Activated gamma-delta T cell treated with Interleukin-2 at 50 U/mL for 16 hours (primary cell): Measurements from ENCODE around the gene PDX1.

ENCODE experiments used
- DNase-seq: peaks from one replicate; pipeline ENCODE4 v3.0.0-alpha.2; 2020

The PDX1 gene

DNA sequence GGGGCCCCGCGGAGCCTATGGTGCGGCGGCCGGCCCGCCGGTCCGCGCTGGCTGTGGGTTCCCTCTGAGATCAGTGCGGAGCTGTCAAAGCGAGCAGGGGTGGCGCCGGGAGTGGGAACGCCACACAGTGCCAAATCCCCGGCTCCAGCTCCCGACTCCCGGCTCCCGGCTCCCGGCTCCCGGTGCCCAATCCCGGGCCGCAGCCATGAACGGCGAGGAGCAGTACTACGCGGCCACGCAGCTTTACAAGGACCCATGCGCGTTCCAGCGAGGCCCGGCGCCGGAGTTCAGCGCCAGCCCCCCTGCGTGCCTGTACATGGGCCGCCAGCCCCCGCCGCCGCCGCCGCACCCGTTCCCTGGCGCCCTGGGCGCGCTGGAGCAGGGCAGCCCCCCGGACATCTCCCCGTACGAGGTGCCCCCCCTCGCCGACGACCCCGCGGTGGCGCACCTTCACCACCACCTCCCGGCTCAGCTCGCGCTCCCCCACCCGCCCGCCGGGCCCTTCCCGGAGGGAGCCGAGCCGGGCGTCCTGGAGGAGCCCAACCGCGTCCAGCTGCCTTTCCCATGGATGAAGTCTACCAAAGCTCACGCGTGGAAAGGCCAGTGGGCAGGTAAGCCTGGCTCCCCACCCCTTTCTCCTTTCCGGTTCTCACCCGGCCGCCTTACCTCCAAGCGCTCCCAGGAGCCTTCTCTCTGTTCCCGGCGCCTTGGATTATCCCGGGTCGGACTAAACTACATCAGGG, at the start of gene PDX1:
TSS of gene PDX1 (plus strand) at position 67 of the 743 bp plus-strand sequence. CDS start at position 206, 139 bp downstream.
- no peak for DNase-seq

DNA sequence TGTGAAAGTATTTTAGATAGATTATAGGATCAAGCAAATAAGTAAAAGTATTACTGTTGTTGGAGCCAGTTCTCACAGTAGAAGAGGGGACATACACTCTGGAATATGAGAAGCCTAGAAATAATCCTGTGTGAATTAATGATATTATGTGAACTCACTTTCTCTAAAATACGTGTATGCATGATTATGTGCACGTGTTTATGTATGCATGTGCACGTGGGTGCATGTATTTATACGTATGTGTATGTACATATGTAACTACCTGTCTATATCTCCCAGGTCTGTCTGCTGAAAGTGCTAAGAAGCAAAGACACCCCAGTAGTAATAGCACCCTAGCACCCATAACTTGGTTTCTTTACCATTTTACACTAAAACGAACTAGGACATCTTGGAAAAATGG, 41.5 kb upstream of the PDX1 start:
- no peak for DNase-seq

DNA sequence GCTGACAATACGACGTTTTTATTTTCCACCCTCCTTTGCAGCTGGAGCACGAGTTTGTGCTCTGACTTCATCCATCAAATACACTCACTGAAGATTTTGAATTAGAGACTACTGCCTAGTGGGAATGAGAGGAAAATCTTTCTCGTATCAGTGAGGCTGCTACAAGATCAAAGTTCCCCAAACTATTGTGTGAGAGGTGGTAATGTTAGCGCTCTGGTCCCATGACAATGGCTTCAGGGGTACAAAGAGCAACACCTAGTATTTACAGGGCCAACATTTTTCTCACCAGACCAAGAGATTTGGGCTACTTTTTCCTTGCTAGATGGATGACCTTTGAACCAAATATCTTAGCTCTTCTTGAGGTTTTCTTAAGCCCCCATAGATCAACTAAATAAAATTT, 30.3 kb upstream of the PDX1 start:
- no peak for DNase-seq

DNA sequence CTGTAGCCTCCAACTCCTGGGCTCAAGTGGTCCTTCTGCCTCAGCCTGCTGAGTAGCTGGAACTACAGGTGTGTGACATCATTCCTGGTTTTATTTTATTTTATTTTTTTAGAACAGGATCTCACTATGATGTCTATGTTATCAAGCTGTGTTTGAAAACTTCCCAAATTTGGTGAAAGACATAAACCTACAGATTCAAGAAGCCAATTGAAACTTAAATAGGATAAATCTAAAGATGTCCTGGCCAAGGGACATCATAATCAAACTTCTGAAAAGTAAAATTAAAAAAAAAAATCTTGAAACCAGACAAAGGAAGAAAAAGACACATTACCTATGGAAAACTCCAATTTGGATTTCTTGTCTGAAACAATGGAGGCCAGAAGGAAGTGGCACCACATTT, 23.1 kb upstream of the PDX1 start:
- DNase-seq = no peak

DNA sequence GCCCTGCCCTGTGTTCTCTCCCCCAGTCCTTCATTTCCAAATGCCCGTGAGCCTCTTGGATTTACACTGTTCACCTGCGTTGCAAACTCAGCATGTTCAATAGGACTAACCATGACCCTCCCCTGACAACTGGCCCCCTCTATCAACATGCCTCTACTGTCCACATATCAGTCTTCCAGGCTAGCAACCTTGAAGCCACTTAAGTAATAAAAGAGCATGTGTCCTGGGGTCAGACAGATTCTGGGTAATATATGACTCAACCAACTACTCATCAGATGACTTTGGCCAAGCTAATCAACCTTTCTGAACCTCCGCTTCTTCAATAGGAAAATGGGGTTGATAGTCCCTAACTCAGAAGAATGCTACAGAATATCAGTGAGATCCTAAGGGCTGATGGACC, 15.1 kb upstream of the PDX1 start:
- DNase-seq = no peak

DNA sequence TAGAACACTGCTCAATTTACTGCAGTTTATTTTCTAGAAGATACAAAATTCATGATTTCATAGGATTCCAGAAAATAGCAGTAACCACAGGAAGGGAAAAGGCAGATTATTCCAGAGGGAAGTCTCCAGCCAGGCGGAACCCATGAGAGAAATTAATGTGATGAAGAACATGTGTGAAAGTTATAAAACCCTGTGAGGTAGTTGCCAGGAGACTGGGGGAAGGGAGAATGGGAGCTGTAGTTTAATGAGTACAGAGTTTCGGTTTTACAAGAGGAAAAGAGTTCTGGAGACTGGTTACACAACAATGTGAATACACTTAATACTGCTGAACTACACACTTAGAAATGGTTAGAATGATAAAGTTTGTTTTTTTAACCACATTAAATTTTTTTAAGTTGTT, 14.2 kb upstream of the PDX1 start:
- no peak for DNase-seq

DNA sequence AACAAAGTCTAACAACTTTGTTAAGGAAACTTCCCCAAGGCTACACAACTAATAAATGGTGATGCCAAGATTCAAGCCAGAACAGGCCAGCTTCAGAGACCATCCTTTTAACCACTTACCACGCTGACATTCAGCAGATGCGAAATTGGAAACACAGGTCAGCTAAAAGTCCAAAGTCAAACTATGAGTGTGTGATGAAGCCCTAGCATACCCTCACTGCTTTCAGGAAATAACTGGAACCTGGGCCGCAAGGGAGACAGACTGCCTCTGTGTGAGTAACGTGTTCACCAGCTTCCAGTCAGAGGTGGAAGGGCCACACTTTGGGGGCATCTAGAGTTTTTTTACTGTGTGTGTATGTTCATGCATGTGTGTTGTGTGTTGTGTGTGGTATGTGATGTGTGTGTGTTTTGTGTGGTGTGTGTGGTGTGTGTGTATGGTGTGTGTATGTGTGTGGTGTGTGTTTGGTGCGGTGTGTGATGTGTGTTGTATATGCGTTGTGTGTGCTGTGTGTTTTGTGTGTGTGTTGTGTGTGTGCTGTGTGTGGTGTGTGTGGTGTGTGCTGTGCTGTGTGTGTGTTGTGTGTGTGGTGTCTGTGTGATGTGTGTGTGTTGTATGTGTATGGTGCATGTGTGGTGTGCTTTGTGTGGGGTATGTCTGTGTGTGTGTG, 12.5 kb upstream of the PDX1 start:
- DNase-seq = no peak

DNA sequence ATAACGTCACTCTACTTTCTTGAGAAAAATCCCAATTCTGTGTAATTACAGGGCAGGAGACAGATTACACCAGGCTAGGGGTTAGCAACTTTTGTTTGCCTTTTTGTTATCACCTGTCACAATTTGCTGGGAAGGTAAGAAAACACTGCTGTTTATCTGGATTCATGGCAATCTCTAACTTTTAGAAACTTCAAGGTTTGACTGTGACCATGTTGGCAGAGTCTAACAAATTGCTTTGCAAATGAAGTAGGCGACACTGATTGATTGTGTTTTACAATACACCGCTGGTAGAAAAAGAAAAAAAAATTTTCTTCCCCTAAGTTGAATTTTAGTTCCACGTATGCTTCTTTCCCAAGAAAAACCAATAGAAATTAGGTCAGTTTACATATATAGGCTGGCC, 10.4 kb upstream of the PDX1 start:
- no peak for DNase-seq

DNA sequence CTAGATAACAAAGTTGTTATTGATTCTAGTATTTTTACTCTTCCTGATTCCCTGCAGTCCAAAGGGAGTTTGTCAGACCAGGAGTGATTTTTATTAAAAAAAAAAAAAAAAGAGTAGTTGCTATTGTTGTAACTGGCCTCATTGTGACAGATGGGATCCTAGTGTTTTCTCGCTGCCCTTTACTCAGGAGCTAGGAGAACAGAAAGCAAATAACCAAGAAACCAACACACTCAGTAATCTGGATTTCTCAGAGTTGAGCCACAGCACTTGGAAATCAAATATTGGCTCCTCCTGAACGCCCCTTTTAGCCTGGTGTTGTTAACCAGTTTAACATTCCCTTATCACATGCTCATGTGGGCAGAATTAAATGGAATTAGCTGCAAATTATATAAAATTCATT, 8.3 kb upstream of the PDX1 start:
- DNase-seq = no peak

DNA sequence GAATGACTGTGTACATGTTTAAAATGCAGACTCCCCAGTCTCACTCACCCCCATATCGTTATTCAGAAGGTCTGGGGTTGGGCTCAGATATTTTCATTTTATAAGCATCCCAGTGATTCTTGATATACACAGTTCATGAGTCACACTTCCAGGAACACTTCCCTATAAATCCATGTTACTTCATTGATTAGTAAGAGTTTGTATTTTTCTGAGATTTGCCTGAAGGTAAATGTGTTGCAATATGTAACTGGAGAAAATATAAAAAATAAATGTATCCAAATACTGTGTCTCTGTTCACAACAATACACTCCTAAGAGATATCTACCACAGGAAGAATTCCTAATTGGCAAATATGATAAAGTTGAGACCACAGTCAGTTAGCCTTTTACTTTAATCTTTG, 6.6 kb upstream of the PDX1 start:
- no peak for DNase-seq

DNA sequence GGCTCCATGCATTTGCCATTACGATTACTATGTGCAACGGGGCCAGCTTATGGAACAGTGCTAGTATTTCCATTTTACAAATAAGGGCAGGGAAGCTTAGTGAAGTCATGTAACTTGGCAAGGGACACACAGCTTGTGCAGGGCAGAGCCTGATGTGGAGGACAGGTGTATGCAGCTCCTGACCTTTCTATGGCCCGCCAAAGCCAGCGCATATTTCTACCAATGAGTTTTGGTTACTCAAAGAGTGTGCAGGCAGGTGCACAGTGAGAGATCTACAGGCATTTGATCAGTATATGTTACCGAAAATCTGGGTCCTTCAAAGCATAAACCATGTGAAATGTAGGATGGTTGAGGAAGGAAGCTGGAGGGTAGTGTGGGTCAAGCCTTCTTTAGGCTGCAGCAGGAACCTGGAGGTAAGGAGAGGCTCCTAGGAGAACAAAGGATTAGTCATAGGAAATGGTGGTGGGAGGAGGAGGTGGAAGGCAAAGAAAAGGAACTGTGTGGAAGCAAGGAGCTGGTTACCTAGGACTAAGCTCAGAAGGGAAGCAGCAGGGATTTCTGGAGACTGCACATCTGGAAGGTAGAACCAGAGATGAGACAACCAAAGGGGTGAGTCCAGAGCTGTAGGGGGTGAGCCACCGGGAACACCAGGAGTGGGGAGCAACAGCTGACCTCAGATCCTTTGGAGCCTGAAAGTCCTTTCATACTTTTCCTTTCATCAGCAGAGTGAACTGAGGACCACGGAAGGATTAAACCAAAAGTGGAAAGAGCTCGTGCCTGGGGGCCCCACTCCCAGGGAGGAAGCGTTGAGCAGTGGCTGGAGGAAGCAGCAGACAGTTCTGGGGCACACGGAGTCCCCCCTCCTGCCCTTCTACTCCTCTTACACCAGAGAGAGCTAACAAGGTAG, 4.2 kb upstream of the PDX1 start:
- DNase-seq = no peak

DNA sequence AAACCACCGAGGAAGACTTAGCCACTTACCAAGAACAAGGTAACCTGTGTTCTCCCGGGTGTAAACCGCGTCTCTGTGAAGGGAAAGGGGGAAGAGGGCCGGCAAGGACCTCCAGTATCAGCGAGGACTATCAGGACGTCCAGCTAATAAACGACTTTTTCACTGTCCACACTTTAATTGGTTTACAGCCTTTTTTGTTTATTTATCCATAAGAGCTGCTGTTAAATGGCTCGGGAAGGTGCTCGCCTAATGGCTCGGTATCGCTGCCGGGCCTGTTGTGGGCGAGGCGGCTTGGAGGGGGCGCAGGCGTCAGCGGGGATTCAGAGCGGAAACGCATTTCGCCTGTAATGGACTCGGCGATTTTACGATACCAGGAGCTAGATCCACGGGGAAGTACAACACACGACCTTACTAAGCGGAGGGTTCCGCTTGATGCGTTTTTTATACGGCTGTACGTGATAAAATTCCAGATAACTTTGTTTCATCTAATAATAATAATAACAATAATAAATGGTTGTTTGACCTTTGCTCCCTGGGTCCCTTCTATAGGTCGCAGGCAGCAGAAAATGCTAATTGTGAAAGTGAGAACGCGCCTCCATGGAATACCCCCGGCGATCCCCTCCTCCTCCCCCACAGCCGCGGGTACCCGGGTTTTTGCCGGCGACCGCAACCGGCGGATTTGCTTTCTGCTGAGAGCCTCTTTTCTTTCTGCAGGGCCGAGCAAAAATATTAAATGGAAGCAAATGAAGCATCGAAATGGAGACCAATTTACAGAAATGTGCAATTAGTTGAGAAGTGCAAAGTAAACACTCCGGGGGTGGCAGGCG, 2.5 kb upstream of the PDX1 start:
- DNase-seq = no peak

DNA sequence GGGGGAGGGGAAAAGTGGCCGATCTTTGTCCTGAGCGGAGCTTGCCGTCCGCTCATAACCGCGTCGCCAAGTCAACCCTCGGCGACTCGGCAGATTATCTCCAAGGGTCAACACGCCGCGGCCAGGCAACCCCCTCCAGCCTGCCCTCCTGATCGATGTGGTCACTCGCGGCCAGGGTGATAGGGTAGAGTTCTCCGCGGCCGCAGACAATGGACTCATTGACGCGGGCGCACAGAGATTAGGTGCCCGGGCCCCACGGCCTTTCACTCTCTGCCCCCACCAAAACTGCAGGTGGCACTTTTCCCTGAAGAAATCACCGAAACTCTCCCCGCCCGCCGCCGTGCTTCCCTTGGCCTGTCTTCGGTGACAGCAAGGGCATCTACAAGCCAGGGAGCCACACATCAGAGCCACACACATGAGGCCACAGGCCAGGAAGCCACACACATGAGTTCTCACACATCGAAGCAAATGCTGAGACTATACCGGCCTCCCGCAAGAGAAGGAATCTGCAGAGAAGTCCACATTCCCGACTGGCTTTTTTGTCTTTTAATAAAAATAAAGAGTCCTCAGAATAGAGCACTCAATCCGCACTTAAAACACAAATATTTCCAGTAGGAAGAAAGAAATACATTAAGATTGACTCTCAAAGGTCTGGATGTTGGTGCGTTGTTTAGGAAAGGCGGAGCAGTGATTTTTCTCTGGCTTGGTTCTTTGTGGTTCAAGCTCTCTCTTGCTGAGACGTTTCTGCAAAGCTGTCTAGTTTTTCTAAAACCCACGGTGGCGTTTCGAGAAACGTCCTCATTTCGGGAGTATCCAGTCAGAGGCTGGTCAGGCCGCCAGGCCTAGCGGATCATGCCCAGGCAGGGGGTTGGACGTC, 1.5 kb upstream of the PDX1 start:
- no peak for DNase-seq

DNA sequence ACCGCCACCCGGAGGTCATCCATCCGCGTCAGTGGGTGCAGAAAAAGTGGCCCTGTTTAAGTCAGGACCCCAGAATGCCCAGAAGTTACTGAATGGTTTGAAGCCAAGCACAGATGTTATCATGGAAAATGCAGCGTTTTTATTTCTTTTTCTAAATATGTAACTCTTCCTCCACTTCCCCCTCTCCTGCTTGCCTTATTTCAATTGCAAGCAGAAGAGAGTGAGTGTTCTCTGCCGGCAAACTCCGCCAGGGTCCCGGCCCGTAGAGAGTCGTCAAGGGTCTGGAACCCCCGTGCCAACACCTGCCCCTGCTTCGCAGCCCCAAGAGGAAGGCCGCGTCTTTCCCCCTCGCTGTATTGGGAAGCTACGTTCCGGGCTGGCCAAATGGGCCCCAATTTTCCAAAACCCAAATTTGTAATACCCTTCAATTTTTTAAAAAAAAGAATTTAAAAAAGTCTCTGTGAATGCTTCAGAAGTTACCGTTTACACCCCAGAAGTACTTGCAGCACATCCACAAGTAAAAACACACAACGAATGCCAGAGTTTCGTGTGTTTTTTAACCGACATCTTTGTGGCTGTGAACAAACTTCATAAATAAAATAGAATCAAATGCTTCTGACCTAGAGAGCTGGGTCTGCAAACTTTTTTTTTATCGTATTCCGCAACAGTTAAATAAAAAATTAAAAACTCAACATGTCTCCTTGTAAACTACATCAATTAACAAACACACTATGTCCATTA, 712 bp upstream of the PDX1 start:
- no peak for DNase-seq

DNA sequence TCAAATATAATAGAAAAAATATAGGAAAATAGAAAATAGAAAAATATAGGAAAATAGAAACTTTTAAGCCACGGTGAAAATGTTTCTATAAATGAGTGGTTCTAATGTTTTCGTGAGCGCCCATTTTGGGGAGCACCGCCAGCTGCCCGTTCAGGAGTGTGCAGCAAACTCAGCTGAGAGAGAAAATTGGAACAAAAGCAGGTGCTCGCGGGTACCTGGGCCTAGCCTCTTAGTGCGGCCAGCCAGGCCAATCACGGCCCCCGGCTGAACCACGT, 204 bp upstream of the PDX1 start:
- DNase-seq = no peak

DNA sequence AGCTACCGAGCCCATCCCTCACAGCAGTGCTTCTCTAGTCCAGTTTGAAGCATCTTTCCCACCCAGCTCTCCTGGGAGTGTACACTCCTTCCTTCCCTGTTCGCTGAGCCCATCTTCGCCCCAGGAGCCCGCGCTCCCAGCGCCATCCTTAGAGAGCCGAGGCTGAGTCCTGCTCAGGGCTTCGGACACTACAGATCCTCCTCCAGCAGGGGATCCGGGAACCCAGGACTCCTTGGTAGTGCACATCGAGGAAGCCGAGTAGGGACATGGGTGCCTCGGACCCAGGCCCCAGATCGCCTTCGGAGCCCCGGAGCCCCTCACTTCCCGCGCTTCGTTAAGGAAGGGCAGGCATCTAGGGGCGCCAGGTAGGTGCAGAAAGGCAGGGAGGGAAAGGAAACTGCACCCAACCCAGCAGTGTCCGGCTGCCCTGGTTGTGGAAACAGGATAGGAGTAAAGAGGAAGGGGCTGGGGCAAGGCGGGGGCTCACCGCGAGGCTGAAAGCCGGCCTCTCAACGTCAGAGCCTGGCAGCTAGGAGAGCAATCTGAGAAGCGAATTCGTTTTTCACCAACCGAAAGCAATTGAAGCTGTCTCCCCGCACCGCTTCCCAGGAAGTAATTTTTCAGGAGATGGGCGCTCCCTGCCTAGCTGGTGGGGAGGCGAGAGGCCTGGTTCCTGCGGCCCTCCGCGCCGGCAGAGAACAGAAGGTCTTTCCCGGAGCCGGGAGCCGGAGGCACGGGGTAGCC, 1.0 kb downstream of the PDX1 start:
- DNase-seq = no peak

DNA sequence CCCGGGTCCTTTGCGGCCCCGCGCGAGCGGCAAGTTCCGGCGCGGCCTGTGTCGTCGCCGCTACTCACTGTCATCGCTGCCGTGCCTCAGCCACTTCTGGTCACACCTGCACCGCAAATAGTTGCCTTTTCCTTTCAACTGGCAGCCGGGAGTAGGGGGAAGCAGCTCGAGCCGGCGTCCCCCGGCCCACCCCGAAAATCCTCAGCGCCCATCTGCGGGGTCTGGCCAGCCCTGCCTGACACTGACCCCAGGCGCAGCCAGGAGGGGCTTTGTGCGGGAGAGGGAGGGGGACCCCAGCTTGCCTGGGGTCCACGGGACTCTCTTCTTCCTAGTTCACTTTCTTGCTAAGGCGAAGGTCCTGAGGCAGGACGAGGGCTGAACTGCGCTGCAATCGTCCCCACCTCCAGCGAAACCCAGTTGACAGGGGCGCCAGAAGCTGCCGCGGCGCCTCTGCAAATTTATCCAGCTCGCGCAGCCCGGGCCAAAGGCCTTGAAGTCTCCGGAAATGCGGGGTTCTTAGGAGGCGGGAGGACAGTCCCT, 1.7 kb downstream of the PDX1 start:
- no peak for DNase-seq

DNA sequence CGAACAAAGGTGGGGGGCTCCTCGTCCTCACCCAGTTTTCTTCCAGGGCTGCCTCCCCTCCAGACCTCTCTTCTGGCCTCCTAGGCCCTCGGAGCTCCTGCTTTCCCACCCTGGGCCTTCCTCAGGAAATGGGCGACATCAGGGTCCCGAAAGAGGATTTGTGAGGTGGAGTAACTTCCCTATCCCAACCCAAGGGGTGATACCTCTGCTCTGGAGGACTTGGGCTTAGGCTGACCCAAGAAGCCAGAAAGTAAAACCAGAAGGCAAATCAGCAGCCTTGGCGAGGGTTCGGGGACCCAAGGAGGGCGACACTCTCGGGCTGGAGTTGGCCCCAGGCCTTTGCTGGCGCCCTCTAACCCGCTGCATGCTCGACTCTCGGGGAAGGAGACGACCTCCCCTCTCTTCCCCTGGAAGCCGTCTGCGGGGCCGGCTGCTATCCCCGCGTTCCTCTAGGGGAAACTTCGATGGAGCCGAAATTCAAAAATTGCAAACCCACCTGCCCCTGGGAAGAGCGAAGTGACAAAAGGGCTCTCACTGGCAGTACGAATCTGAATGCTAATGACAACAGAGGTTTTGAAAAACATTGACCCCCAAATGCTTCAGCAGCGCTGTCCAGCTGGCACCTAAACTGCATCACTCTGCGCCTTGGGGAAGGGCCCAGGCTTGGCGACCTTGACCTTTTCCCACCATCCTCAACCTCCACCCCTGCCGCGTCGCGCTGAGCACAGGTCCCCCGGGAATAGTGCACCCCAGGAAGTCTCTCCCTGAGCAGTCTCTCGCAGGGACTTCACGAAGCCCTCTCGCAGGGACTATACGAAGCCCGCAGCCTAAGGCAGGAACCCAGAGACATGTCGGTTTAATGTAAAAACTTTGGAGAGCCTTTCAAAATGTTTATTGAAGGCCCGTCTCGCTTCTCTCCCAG, 2.4 kb downstream of the PDX1 start:
- DNase-seq = no peak
